H9 (cell line): Measurements from ENCODE around the gene HEBP2. TPM values are rescaled to one million over a fixed set of nuclear protein-coding genes. Genes with fewer than 3 reads are reported as not detected.

Experiments used
- DNase-seq: peaks from one replicate; pipeline ENCODE4 v3.0.0-alpha.2; 2017
- H2AFZ ChIP-seq: one replicate; pipeline ENCODE4 v1.6.1; 2013; ENCODE audit warnings: mild to moderate bottlenecking, low read length, control low read depth, moderate library complexity
- H2AK5ac ChIP-seq: 2 replicates; pipeline ENCODE4 v1.6.1; 2013; ENCODE audit warnings: low read length, control low read depth, mixed read lengths; ENCODE audit not compliant: insufficient read length
- H2BK120ac ChIP-seq: one replicate; pipeline ENCODE4 v1.6.1; 2013; ENCODE audit warnings: low read depth, mild to moderate bottlenecking, low read length, control low read depth, inconsistent platforms; ENCODE audit not compliant: poor library complexity, severe bottlenecking
- H2BK12ac ChIP-seq: 2 replicates; pipeline ENCODE4 v1.6.1; 2013; ENCODE audit warnings: low read length, control low read depth, mixed read lengths, low read depth; ENCODE audit not compliant: insufficient read length
- H2BK15ac ChIP-seq: 2 replicates; pipeline ENCODE4 v1.6.1; 2013; ENCODE audit warnings: low read depth, low read length, control low read depth
- H2BK20ac ChIP-seq: one replicate; pipeline ENCODE4 v1.6.1; 2013; ENCODE audit warnings: low read depth, mild to moderate bottlenecking, low read length, control low read depth, inconsistent platforms; ENCODE audit not compliant: poor library complexity, severe bottlenecking
- H2BK5ac ChIP-seq: 2 replicates; pipeline ENCODE4 v1.6.1; 2013; ENCODE audit warnings: low read length, control low read depth, mixed read lengths; ENCODE audit not compliant: insufficient read length
- H3K14ac ChIP-seq: 2 replicates; pipeline ENCODE4 v1.6.1; 2013; ENCODE audit warnings: low read length, control low read depth; ENCODE audit not compliant: insufficient read depth
- H3K18ac ChIP-seq: 2 replicates; pipeline ENCODE4 v1.6.1; 2013; ENCODE audit warnings: low read depth, mild to moderate bottlenecking, mixed read lengths, low read length, control low read depth; ENCODE audit not compliant: insufficient read length
- H3K23ac ChIP-seq: 2 replicates; pipeline ENCODE4 v1.6.1; 2013; ENCODE audit warnings: low read length, control low read depth, mixed read lengths, low read depth; ENCODE audit not compliant: insufficient read length
- H3K23me2 ChIP-seq: 2 replicates; pipeline ENCODE4 v1.6.1; 2013; ENCODE audit warnings: low read depth, mild to moderate bottlenecking, mixed read lengths, low read length, control low read depth; ENCODE audit not compliant: insufficient read length, poor library complexity, severe bottlenecking
- H3K27ac ChIP-seq: 2 replicates; pipeline ENCODE4 v1.5.1; 2013; ENCODE audit warnings: low read length, control low read depth, mixed read lengths, low read depth; ENCODE audit not compliant: insufficient read length
- H3K27me3 ChIP-seq: 2 replicates; pipeline ENCODE4 v1.6.1; 2013; ENCODE audit warnings: low read length, control low read depth, inconsistent platforms; ENCODE audit not compliant: insufficient read depth
- H3K4ac ChIP-seq: 2 replicates; pipeline ENCODE4 v1.6.1; 2013; ENCODE audit warnings: low read depth, mild to moderate bottlenecking, control low read depth, inconsistent platforms, low read length, moderate library complexity
- H3K4me1 ChIP-seq: 2 replicates; pipeline ENCODE4 v1.6.1; 2013; ENCODE audit warnings: low read length, control low read depth, inconsistent platforms; ENCODE audit not compliant: insufficient read depth
- H3K4me2 ChIP-seq: 2 replicates; pipeline ENCODE4 v1.6.1; 2013; ENCODE audit warnings: low read length, control low read depth, mixed read lengths; ENCODE audit not compliant: insufficient read length, insufficient read depth
- H3K56ac ChIP-seq: 2 replicates; pipeline ENCODE4 v1.6.1; 2013; ENCODE audit warnings: low read depth, mild to moderate bottlenecking, mixed read lengths, low read length, control low read depth; ENCODE audit not compliant: insufficient read length
- H3K79me1 ChIP-seq: 2 replicates; pipeline ENCODE4 v1.6.1; 2013; ENCODE audit warnings: low read depth, mild to moderate bottlenecking, moderate library complexity, low read length, control low read depth, inconsistent platforms; ENCODE audit not compliant: insufficient read depth, poor library complexity, severe bottlenecking
- H3K79me2 ChIP-seq: 2 replicates; pipeline ENCODE4 v1.6.1; 2013; ENCODE audit warnings: low read length, control low read depth, inconsistent platforms; ENCODE audit not compliant: insufficient read depth
- H3K9ac ChIP-seq: 2 replicates; pipeline ENCODE4 v1.6.1; 2013; ENCODE audit warnings: low read length, control low read depth, mixed read lengths; ENCODE audit not compliant: insufficient read length; ENCODE audit errors: extremely low read depth
- H3K9me3 ChIP-seq: one replicate; pipeline ENCODE4 v1.6.1; 2013; ENCODE audit warnings: low read depth, low read length, inconsistent platforms; ENCODE audit not compliant: control insufficient read depth
- H3T11ph ChIP-seq: one replicate; pipeline ENCODE4 v1.6.1; 2013; ENCODE audit warnings: mild to moderate bottlenecking, low read length, control low read depth, inconsistent platforms
- H4K20me1 ChIP-seq: one replicate; pipeline ENCODE4 v1.6.1; 2013; ENCODE audit not compliant: control insufficient read depth, insufficient read length, insufficient read depth
- H4K5ac ChIP-seq: 2 replicates; pipeline ENCODE4 v1.6.1; 2013; ENCODE audit warnings: low read depth, mild to moderate bottlenecking, mixed read lengths, low read length, control low read depth; ENCODE audit not compliant: insufficient read length
- H4K8ac ChIP-seq: replicated peaks from 2 replicates; pipeline ENCODE4 v1.6.1; 2013; ENCODE audit warnings: low read length, control low read depth, mixed read lengths, low read depth; ENCODE audit not compliant: insufficient read length
- H4K91ac ChIP-seq: 2 replicates; pipeline ENCODE4 v1.6.1; 2013; ENCODE audit warnings: low read depth, mild to moderate bottlenecking, moderate library complexity, mixed read lengths, low read length, control low read depth; ENCODE audit not compliant: insufficient read length
- H3K27ac Mint-ChIP-seq, 3 experiments: 2 replicates in 2 of 3; 3 replicates in 1 of 3; pipeline ENCODE4 v1.8.0; 2020 to 2021; ENCODE audit warnings: mixed read lengths in 3 of 3, mild to moderate bottlenecking in 1 of 3, moderate library complexity in 1 of 3
- H3K27me3 Mint-ChIP-seq: 2 replicates; pipeline ENCODE4 v1.8.0; 2021; ENCODE audit warnings: low read depth, mild to moderate bottlenecking, moderate library complexity, mixed read lengths
- H3K36me3 Mint-ChIP-seq, 3 experiments: 2 replicates in 2 of 3; 3 replicates in 1 of 3; pipeline ENCODE4 v1.8.0; 2020 to 2021; ENCODE audit warnings: low read depth in 3 of 3, mixed read lengths in 3 of 3; ENCODE audit not compliant: insufficient read depth in 1 of 3
- H3K4me1 Mint-ChIP-seq, 2 experiments: 2 replicates each; pipeline ENCODE4 v1.8.0; 2020; ENCODE audit warnings: mixed read lengths in 2 of 2
- H3K4me3 Mint-ChIP-seq, 2 experiments: 2 replicates in 1 of 2; 3 replicates in 1 of 2; pipeline ENCODE4 v1.8.0; 2020 to 2021; ENCODE audit warnings: mild to moderate bottlenecking in 2 of 2, mixed read lengths in 2 of 2, moderate library complexity in 1 of 2
- H3K9me3 Mint-ChIP-seq, 2 experiments: 2 replicates in 1 of 2; 3 replicates in 1 of 2; pipeline ENCODE4 v1.8.0; 2020; ENCODE audit warnings: mild to moderate bottlenecking in 2 of 2, mixed read lengths in 2 of 2, moderate library complexity in 1 of 2
- WGBS: extraction: QIAGEN DNeasy Blood & Tissue Kit; methylation state at CpG from one replicate; pipeline ENCODE4 v1.1.7; 2013; ENCODE audit warnings: missing lambda C conversion rate, low lambda C conversion rate, mixed read lengths; ENCODE audit not compliant: insufficient read length; ENCODE audit errors: extremely low coverage; 5-methylcytosine and 5-hydroxymethylcytosine counted together
- total RNA-seq: library from RNA; stranded (reverse); gene quantifications from 2 replicates; pipeline ENCODE4 v1.2.1, GENCODE V29; 2021
- TF ChIP-seq, protein P1 (sequence below): fragments of 200-600 bp; sonication (generic); conservative IDR thresholded peaks from 3 replicates; pipeline ENCODE4 v1.8.0; 2021; ENCODE audit warnings: antibody characterized with exemption, mild to moderate bottlenecking

Gene HEBP2
- total RNA-seq, 1 experiment from 2014 or later, result 57.8 TPM

DNA sequence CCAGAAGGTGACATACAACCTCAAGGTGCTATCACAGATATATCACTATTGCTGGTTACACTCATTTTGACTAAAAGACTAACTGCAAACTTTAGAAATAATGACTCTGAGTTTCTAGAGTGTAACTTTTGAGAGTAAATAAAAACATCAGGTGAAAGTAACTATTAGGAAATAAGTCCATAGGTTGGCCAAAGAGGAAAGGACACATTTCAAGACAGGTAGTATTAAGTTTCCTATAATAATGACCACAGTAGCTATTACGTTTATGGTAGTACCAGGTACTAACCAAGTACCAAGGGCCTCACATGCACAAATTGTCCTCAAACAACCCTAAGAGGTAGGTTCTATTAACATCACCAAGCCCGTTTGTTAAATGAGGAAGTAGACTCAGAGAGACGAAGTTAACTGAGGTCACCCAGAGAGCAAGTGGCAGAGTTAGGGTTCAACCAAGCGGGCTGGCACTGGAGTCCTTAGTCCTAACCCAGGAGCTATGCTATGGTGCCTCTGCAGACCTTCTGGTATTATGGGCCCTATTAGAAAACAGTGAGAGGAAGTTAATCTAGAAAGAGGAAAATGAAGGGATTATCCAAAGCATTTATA lies 36.8 kb downstream of the HEBP2 start:
- Mint-ChIP-seq H3K4me3 (no peak overlapping the region), H3K27me3 (no peaks in the 10 kb centered on the region), H3K4me1 (no peaks in the 10 kb centered on the region), H3K27ac (no peak overlapping the region; a peak in 1 of 7 replicates), H3K9me3 (no peaks in the 10 kb centered on the region), H3K36me3 (no peaks in the 10 kb centered on the region; a peak in 4 of 7 replicates)
- H2BK12ac ChIP-seq, result no peak overlapping the region
- H4K5ac ChIP-seq, result no peak overlapping the region
- H3T11ph ChIP-seq, result no peak overlapping the region
- no peak overlapping the region for H2BK120ac ChIP-seq
- no peak overlapping the region for H3K27ac ChIP-seq
- no peak for DNase-seq
- H3K23me2 ChIP-seq, result no peaks in the 10 kb centered on the region
- no peaks in the 10 kb centered on the region for H3K4me1 ChIP-seq
- no peaks in the 10 kb centered on the region for H3K79me2 ChIP-seq
- no peaks in the 10 kb centered on the region for H3K79me1 ChIP-seq
- H2AFZ ChIP-seq, result no peak overlapping the region
- no peak overlapping the region for H2BK20ac ChIP-seq
- no peak overlapping the region for H3K18ac ChIP-seq
- no CpG with 5 or more reads among the region's 4 CpGs for WGBS
- no peaks in the 10 kb centered on the region for H4K20me1 ChIP-seq
- TF ChIP-seq, protein P1, sequence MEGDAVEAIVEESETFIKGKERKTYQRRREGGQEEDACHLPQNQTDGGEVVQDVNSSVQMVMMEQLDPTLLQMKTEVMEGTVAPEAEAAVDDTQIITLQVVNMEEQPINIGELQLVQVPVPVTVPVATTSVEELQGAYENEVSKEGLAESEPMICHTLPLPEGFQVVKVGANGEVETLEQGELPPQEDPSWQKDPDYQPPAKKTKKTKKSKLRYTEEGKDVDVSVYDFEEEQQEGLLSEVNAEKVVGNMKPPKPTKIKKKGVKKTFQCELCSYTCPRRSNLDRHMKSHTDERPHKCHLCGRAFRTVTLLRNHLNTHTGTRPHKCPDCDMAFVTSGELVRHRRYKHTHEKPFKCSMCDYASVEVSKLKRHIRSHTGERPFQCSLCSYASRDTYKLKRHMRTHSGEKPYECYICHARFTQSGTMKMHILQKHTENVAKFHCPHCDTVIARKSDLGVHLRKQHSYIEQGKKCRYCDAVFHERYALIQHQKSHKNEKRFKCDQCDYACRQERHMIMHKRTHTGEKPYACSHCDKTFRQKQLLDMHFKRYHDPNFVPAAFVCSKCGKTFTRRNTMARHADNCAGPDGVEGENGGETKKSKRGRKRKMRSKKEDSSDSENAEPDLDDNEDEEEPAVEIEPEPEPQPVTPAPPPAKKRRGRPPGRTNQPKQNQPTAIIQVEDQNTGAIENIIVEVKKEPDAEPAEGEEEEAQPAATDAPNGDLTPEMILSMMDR, result no peak
- no peak overlapping the region for H4K8ac ChIP-seq
- no peak overlapping the region for H3K56ac ChIP-seq
- H3K4ac ChIP-seq, result no peak overlapping the region
- no peak overlapping the region for H2BK5ac ChIP-seq
- H3K27me3 ChIP-seq, result no peaks in the 10 kb centered on the region
- no peaks in the 10 kb centered on the region for H3K9me3 ChIP-seq
- no peak overlapping the region for H3K9ac ChIP-seq
- H2BK15ac ChIP-seq, result no peak overlapping the region
- no peak overlapping the region for H3K4me2 ChIP-seq
- no peak overlapping the region for H4K91ac ChIP-seq
- H3K23ac ChIP-seq, result no peak overlapping the region
- H3K14ac ChIP-seq, result no peak overlapping the region
- no peak overlapping the region for H2AK5ac ChIP-seq
